ENCODE data around the gene PCDHB7.

- TF ChIP-seq CTCF (IDR thresholded peaks at IDR 0.05; ENCODE audit: low read depth, low read length), result no peak
- TF ChIP-seq EZH2phosphoT487 (IDR thresholded peaks at IDR 0.05; ENCODE audit: low read depth), result no peak
These were observed 7.9 kb downstream of the PCDHB7 start for GRCh38 chr5:141180313-141180712.

All from OCI-LY3 (cell line).